Posterior vena cava (tissue), 2 donors: ENCODE data around the gene ARL4D. TPM values are rescaled to one million over a fixed set of nuclear protein-coding genes. Genes with fewer than 3 reads are reported as not detected.
A peak's percentile ranks its signal among the peaks of the same experiment; 100 is the strongest.
"Not testable (repeated sequence)": the region's sequence is repeated elsewhere in the genome, so short reads cannot be mapped to it uniquely, and the experiment has no call there.

Experiments
- DNase-seq: peaks from one replicate; pipeline ENCODE4 v3.0.0-alpha.2; 2020; ENCODE audit warnings: low spot score
- intact Hi-C, 2 donors: fragments of 100-400 bp; cut with DNase I; formaldehyde crosslinking; loops; one replicate each; pipeline versions ENCODE4 v1.14.1 to v1.14.2; 2022 to 2023
- long read RNA-seq, 2 donors: library from polyadenylated mRNA; unstranded; transcript quantifications; one replicate each; pipeline ENCODE4 v2.0.0, GENCODE V29; 2020 to 2021
- total RNA-seq, 2 donors: library from RNA; stranded (reverse); fragmentation: NEBNext Ultra II Directional; extraction: Animal tissue kit (Norgen Biotek cat#: 25700); gene quantifications; one replicate each; pipeline ENCODE4 v1.2.1, GENCODE V29; 2021
- donor health status: DM: yes; HTN: yes; CAD: no.
- donor health status: DM: yes; HTN: yes; CAD: no.

The ARL4D gene
- 10 to 100 TPM; 16.1 to 24.3 TPM for total RNA-seq
- long read RNA-seq, donor 1, transcript ARL4D-201 (2 exons, 1,612 nt) = major isoform, 18 of 23 reads
- long read RNA-seq, donor 1, partial matches to known transcripts = 5 of 23 reads
- long read RNA-seq, donor 1, other reads (novel, unspliced or antisense) = 0 of 23 reads
- long read RNA-seq, donor 2, transcript ARL4D-201 (2 exons, 1,612 nt) = major isoform, 118 of 121 reads
- long read RNA-seq, donor 2, partial matches to known transcripts = 3 of 121 reads
- long read RNA-seq, donor 2, other reads (novel, unspliced or antisense) = 0 of 121 reads

DNA sequence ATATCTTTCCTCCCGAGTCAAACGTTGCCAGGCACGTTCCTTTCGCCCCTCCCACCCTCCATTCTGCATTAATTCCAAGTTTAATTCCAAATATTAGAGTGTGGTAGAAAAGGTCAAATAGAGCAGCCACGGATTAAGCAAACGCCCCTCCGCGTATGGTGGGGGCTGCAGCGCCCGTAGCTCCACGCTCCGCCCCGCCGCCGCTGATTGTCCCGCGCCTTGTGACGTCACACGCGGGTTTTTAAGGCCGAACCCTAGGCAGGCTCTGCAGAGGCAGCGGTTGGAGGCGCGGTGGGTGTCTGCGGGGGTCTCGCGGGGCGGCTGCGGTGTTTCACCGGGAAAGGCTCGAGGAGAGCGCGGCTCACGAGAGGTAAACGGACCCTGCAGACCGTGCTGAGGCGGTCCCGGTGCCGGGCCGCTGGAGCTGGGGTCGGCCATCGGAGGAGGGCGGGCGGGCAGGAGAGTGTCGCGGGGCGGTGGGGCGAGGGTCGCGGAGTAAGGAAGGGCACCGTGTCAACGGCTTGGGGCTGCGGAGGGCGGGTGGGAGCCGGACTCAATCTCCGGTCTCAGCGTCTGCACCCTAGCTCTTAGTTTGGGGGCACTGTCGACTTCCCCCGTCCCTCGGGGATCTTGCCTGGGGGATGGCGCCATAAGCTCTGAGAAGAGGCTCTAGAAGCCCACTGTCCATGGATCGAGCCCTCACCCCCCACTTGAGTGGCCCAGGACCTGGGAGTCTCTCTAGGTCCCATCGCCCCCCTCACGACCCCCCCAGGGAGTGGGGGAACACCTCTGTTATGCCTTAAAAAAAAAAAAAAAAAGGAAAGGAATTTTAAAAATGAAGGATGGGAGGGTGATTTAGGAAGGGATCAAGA, at the start of gene ARL4D:
Gene ARL4D, plus strand, starts transcription at position 270 of the 872 bp plus-strand sequence. CDS start 740 bp downstream, outside the sequence.
- intact Hi-C loops = no loop called here

GRCh38 chr17:43349142-43349541, 49.7 kb upstream of the ARL4D start:
- no peak for DNase-seq
- intact Hi-C loops = no loop called here

More for the DNA sequence above, at the start of gene ARL4D:
- peak; percentile 96 for DNase-seq

GRCh38 chr17:43350888-43351361, 47.9 kb upstream of the ARL4D start:
- intact Hi-C loops = no loop called here
- DNase-seq = no peak

- no peak for DNase-seq
- intact Hi-C loops = no loop called here
Measured at GRCh38 chr17:43351691-43352090, 47.1 kb upstream of the ARL4D start.

DNA sequence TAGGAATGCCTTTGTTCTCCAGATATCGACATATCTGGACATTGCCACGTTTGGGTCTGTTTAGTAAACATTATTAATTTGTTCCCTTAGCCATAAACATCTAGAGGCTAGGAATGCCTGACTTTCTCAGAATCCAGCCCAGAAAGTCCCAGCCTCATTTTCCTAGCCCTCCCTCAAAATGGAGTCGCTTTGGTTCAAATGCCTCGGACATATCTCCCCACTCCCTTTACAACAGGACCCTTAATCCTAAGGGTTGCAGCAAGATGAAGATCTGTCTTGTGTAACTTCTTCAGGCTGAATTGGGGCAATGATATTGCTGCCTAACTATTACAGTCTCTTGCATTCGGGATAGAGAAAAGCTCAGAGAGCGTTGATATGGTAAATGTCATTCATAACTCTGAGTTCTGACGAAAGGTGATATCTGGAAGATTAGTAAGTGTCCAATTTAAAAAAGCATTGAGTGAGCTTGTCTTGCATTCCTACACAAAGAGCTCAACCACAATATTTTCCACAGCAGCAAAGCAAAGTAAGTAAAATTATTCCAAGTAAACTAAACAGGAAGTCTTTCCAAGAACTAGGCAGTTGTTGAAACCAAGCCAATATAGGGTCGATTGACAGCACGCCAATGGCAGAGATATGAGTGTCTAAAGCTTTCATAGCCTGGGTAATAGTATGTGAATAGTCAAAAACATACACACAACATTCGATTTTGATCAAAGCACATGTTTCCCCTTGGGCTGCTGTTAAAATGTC, 46.0 kb upstream of the ARL4D start:
- intact Hi-C loops = no loop called here
- no peak for DNase-seq

DNA sequence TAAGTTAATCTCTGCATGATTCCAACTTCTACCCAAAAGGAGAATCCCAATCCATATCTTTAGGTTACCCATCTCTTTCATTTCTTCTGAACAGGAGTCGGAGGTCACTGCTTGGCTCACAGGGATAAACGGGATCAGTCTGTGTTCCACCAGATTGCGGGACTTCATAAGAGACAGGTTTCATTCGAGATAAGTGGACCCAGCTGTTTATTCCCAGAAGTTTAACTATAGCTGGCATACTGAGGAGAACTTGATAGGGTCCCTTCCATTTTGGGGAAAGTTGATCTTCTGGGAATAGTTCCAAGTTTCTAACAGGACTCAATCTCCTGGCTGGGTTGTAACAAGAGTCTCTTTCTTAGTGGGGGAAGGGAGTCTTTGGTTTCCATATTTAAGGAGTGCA, 45.4 kb upstream of the ARL4D start:
- DNase-seq = no peak
- intact Hi-C loops = no loop called here

GRCh38 chr17:43354371-43354770, 44.4 kb upstream of the ARL4D start:
- intact Hi-C loops = no loop called here
- DNase-seq = no peak

GRCh38 chr17:43356450-43356849, 42.3 kb upstream of the ARL4D start:
- intact Hi-C loops = no loop called here
- DNase-seq = no peak

DNA sequence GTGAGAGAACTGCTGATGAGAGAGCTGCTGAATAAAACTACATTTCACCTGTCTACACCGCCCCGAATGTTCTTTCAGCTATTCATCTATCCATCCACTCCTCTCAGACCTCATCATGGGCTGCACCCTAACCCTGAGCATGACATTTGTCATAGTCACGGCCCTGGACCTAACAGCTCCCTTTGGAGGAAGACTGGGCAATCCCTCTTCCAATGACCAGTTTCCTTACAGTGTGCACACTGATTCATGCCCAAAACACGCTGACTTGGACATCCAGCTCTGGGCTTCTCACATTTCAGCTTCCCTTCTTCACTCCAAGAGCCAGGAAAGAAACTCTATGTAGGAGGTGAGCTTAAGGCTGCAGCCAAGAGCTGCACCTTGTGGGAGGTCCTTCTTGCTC, 41.8 kb upstream of the ARL4D start:
- no peak for DNase-seq
- intact Hi-C loops = no loop called here

GRCh38 chr17:43359469-43360110, 39.2 kb upstream of the ARL4D start:
- DNase-seq = no peak
- intact Hi-C loops = no loop called here

- intact Hi-C loops = no loop called here
- no peak for DNase-seq
Measured at GRCh38 chr17:43360376-43360738, 38.4 kb upstream of the ARL4D start.

- peak; percentile 92 for DNase-seq
- intact Hi-C loops = no loop called here
Measured at GRCh38 chr17:43360739-43361505, 37.9 kb upstream of the ARL4D start.

GRCh38 chr17:43363181-43363925, 35.4 kb upstream of the ARL4D start:
- no peak for DNase-seq
- intact Hi-C loops = no loop called here

GRCh38 chr17:43363926-43364285, 34.9 kb upstream of the ARL4D start:
- no peak for DNase-seq
- intact Hi-C loops = no loop called here

GRCh38 chr17:43365356-43365755, 33.4 kb upstream of the ARL4D start:
- no peak for DNase-seq

DNA sequence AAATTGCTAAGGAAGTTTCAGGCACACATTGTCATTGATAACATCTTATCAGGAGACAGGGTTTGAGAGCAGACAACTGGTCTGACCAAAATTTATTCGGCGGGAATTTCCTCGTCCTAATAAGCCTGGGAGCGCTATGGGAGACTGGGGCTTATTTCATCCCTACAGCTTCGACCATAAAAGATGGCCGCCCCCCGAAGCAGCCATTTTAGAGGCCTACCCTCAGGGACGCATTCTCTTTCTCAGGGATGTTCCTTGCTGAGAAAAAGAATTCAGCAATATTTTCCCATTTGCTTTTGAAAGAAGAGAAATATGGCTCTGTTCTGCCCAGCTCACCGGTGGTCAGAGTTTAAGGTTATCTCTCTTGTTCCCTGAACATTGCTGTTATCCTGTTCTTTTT, 32.9 kb upstream of the ARL4D start:
- DNase-seq, intact Hi-C loops: not testable (repeated sequence)

More at GRCh38 chr17:43365356-43365755, 33.4 kb upstream of the ARL4D start:
- intact Hi-C loops = no loop called here

GRCh38 chr17:43366891-43367736, 31.7 kb upstream of the ARL4D start:
- intact Hi-C loops = no loop called here
- DNase-seq = no peak
